PC-3 (cell line): Measurements from ENCODE around the gene VWA8. TPM values are rescaled to one million over a fixed set of nuclear protein-coding genes. Genes with fewer than 3 reads are reported as not detected.

Experiments used
- ATAC-seq: fragments of 200-7000 bp; cut with Tn5 transposase; 2 replicates; pipeline ENCODE4 v1.9.1; 2020; ENCODE audit warnings: mild to moderate bottlenecking, moderate library complexity
- BruUV-seq: library from RNA; stranded (reverse); fragments of 400-500 nt; replicated peaks from 2 replicates; lab custom pipeline; 2021; lab: Mats Ljungman, UMichigan
- CTCF ChIA-PET: fragments of 300-600 bp; sonication (Branson Sonifier 250); formaldehyde crosslinking; loops from one replicate; lab custom pipeline; 2022; ENCODE audit warnings: antibody characterized with exemption; lab: Charles Lee
- POLR2A ChIA-PET: fragments of 300-600 bp; sonication (Branson Sonifier 250); formaldehyde crosslinking; loops from one replicate; lab custom pipeline; 2022; ENCODE audit warnings: antibody characterized with exemption; ENCODE audit not compliant: unreplicated experiment; lab: Charles Lee
- DNase-seq: peaks from one replicate; pipeline ENCODE4 v3.0.0-alpha.2; 2015
- H2AFZ ChIP-seq: fragments of 300-600 bp; sonication (generic); 2 replicates; pipeline ENCODE4 v1.6.0; 2016; ENCODE audit warnings: antibody characterized with exemption, low read length
- H3F3A ChIP-seq: fragments of 300-600 bp; sonication (generic); one replicate; pipeline ENCODE4 v1.6.0; 2017; ENCODE audit warnings: antibody characterized with exemption, low read length, control low read depth, mild to moderate bottlenecking; ENCODE audit not compliant: unreplicated experiment
- H3K27ac ChIP-seq: fragments of 300-600 bp; sonication (generic); 2 replicates; pipeline ENCODE4 v1.5.1; 2016; ENCODE audit warnings: mild to moderate bottlenecking, low read length
- H3K27me3 ChIP-seq: fragments of 300-600 bp; sonication (generic); 2 replicates; pipeline ENCODE4 v1.6.1; 2016; ENCODE audit warnings: low read length, mixed read lengths
- H3K36me3 ChIP-seq: fragments of 300-600 bp; sonication (generic); 2 replicates; pipeline ENCODE4 v1.6.1; 2016; ENCODE audit warnings: low read depth, mixed run types, low read length, mixed read lengths
- H3K4me1 ChIP-seq: fragments of 300-600 bp; sonication (generic); 2 replicates; pipeline ENCODE4 v1.5.1; 2016; ENCODE audit warnings: low read length; ENCODE audit not compliant: insufficient read depth
- H3K4me2 ChIP-seq: fragments of 300-600 bp; sonication (generic); 2 replicates; pipeline ENCODE4 v1.6.0; 2016; ENCODE audit warnings: low read length
- H3K4me3 ChIP-seq: fragments of 300-600 bp; sonication (generic); 2 replicates; pipeline ENCODE4 v1.5.1; 2016; ENCODE audit warnings: mild to moderate bottlenecking, low read length, mixed read lengths
- H3K79me2 ChIP-seq: fragments of 300-600 bp; sonication (generic); 2 replicates; pipeline ENCODE4 v1.6.1; 2017; ENCODE audit warnings: low read length, mixed read lengths
- H3K9ac ChIP-seq: fragments of 300-600 bp; sonication (generic); 2 replicates; pipeline ENCODE4 v1.6.0; 2016; ENCODE audit warnings: mild to moderate bottlenecking, low read length
- H3K9me2 ChIP-seq: fragments of 300-600 bp; sonication (generic); replicated peaks from 2 replicates; pipeline ENCODE4 v1.6.1; 2016; ENCODE audit warnings: mixed run types, low read length, mixed read lengths
- H3K9me3 ChIP-seq: fragments of 300-600 bp; sonication (generic); 2 replicates; pipeline ENCODE4 v1.6.1; 2016; ENCODE audit warnings: low read length, mixed read lengths
- H4K20me1 ChIP-seq: fragments of 300-600 bp; sonication (generic); 2 replicates; pipeline ENCODE4 v1.6.1; 2016; ENCODE audit warnings: low read length, mixed read lengths
- CTCF ChIP-seq: fragments of 300-600 bp; sonication (generic); conservative IDR thresholded peaks from 2 replicates; pipeline ENCODE4 v1.5.1; 2017; ENCODE audit warnings: antibody characterized with exemption, low read depth, mild to moderate bottlenecking, low read length
- EZH2 ChIP-seq: fragments of 300-600 bp; sonication (generic); IDR thresholded peaks from one replicate; pipeline ENCODE4 v1.6.1; 2017; ENCODE audit warnings: antibody characterized with exemption, mild to moderate bottlenecking, low read length; ENCODE audit not compliant: unreplicated experiment
- EZH2phosphoT487 ChIP-seq: fragments of 300-600 bp; sonication (generic); IDR thresholded peaks from 2 replicates; pipeline ENCODE4 v1.6.1; 2018; ENCODE audit warnings: mild to moderate bottlenecking, antibody characterized with exemption, low read length, borderline replicate concordance
- intact Hi-C: fragments of 100-400 bp; cut with micrococcal nuclease; formaldehyde crosslinking; loops from 2 replicates; pipeline ENCODE4 v1.9.0; 2023
- total RNA-seq: library from RNA; depleted of rRNA; stranded (reverse); fragments of >200 nt; gene quantifications from 2 replicates; pipeline ENCODE4 v1.2.3, GENCODE V29; 2014

VWA8 gene
- total RNA-seq, 1 experiment from 2014 or later: 10.0 TPM

- Histone ChIP-seq H3K9me3 (no peaks in the 10 kb centered on the region), H3F3A (no peaks in the 10 kb centered on the region), H3K79me2 (no peaks in the 10 kb centered on the region), H3K36me3 (peaks cover 11% of the 10 kb centered on the region; the same call in 1 of the 2 replicates), H3K9me2 (no peaks in the 10 kb centered on the region), H3K4me2 (peak overlapping the region; percentile 87), H4K20me1 (no peaks in the 10 kb centered on the region), H2AFZ (no peak overlapping the region), H3K27me3 (no peaks in the 10 kb centered on the region), H3K4me1 (peaks cover 61% of the 10 kb centered on the region), H3K4me3 (no peak overlapping the region), H3K9ac (peak overlapping the region; percentile 41), H3K27ac (peak overlapping the region; percentile 96)
- ATAC-seq: peak; percentile 61
- peak; percentile 80 for DNase-seq
- TF ChIP-seq CTCF: no peak
- no peak for TF ChIP-seq EZH2phosphoT487
- no peak for TF ChIP-seq EZH2
- ChIA-PET CTCF (no interaction called here), POLR2A (interaction anchor here (0.7 kb wide), 1 partner anchor 352 kb away, joined by 3 read pairs; no protein-coding TSS in a partner anchor)
- TSS peak; percentile 87 for BruUV-seq
- intact Hi-C loops: no loop called here
Observed at GRCh38 chr13:41696163-41697003, 264.5 kb downstream of the VWA8 start.

- peaks cover 45% of the 10 kb centered on the region for H3K4me1 ChIP-seq
- ATAC-seq (peak; percentile 76), DNase-seq (peak; percentile 87)
- CTCF ChIA-PET: no interaction called here
- H3K9me2 ChIP-seq: no peaks in the 10 kb centered on the region
- H3K4me2 ChIP-seq: peak overlapping the region; percentile 87
- H4K20me1 ChIP-seq: no peaks in the 10 kb centered on the region
- peak overlapping the region; percentile 68 for H3K9ac ChIP-seq
- TF ChIP-seq EZH2phosphoT487 (no peak), EZH2 (no peak), CTCF (no peak)
- H3K36me3 ChIP-seq: peaks cover 11% of the 10 kb centered on the region; the same call in 1 of the 2 replicates
- H3K9me3 ChIP-seq: no peaks in the 10 kb centered on the region
- H3K79me2 ChIP-seq: no peaks in the 10 kb centered on the region
- peak overlapping the region; percentile 72 for H2AFZ ChIP-seq
- intact Hi-C loops: loop anchor here (1.0 kb wide), 1 partner anchor 23 kb away; no protein-coding TSS in a partner anchor
- H3K27ac ChIP-seq: peak overlapping the region; percentile 96
- H3F3A ChIP-seq: no peaks in the 10 kb centered on the region
- peak overlapping the region; percentile 60 for H3K4me3 ChIP-seq
- POLR2A ChIA-PET: no interaction called here
- H3K27me3 ChIP-seq: no peaks in the 10 kb centered on the region
- no TSS peak for BruUV-seq
Observed at GRCh38 chr13:41694545-41695301, 266.2 kb downstream of the VWA8 start.
